SU-DHL-6 (cell line): ENCODE measurements around the gene PDK4.

Experiments
- H2AFZ ChIP-seq: fragments of 200-600 bp; sonication (generic); 2 replicates; pipeline ENCODE4 v1.6.1; 2014; ENCODE audit warnings: low read depth, mild to moderate bottlenecking, moderate library complexity, mixed read lengths, antibody characterized with exemption, low read length; ENCODE audit not compliant: severe bottlenecking
- H3F3A ChIP-seq: fragments of 200-600 bp; shearing (Covaris generic); 2 replicates; pipeline ENCODE4 v1.6.0; 2016; ENCODE audit warnings: antibody characterized with exemption, mild to moderate bottlenecking; ENCODE audit not compliant: insufficient read depth
- H3K27ac ChIP-seq: fragments of 200-600 bp; sonication (generic); 2 replicates; pipeline ENCODE4 v1.5.1; 2016; ENCODE audit warnings: low read depth, mild to moderate bottlenecking, low read length, moderate library complexity, mixed read lengths
- H3K27me3 ChIP-seq: fragments of 200-600 bp; sonication (generic), shearing (Covaris generic); 2 replicates; pipeline ENCODE4 v1.6.0; 2014; ENCODE audit warnings: mild to moderate bottlenecking, low read length
- H3K36me3 ChIP-seq: fragments of 200-600 bp; sonication (generic); 2 replicates; pipeline ENCODE4 v1.6.1; 2014; ENCODE audit warnings: mild to moderate bottlenecking, low read length, mixed read lengths
- H3K4me2 ChIP-seq: fragments of 300-600, 200-600 bp; shearing (Covaris generic), sonication (generic); 2 replicates; pipeline ENCODE4 v1.6.0; 2014; ENCODE audit warnings: low read length, low read depth, mild to moderate bottlenecking; ENCODE audit not compliant: poor library complexity, severe bottlenecking
- H3K4me3 ChIP-seq: fragments of 200-600 bp; sonication (generic); 2 replicates; pipeline ENCODE4 v1.5.1; 2014; ENCODE audit warnings: antibody characterized with exemption, low read length, mild to moderate bottlenecking, mixed read lengths; ENCODE audit not compliant: insufficient read depth, poor library complexity, severe bottlenecking
- H3K79me2 ChIP-seq: fragments of 200-600 bp; sonication (generic); 2 replicates; pipeline ENCODE4 v1.6.1; 2014; ENCODE audit warnings: mild to moderate bottlenecking, low read length, moderate library complexity; ENCODE audit not compliant: insufficient read depth
- H3K9ac ChIP-seq: fragments of 200-600 bp; sonication (generic); 2 replicates; pipeline ENCODE4 v1.7.0; 2014; ENCODE audit warnings: mild to moderate bottlenecking, low read length
- H3K9me2 ChIP-seq: fragments of 200-600 bp; sonication (generic); replicated peaks from 2 replicates; pipeline ENCODE4 v1.6.1; 2014; ENCODE audit warnings: low read length; ENCODE audit not compliant: insufficient read depth
- H3K9me3 ChIP-seq: fragments of 200-600 bp; sonication (generic); 2 replicates; pipeline ENCODE4 v1.6.1; 2014; ENCODE audit warnings: low read length, mixed read lengths; ENCODE audit not compliant: insufficient read depth
- H4K20me1 ChIP-seq: fragments of 200-600 bp; sonication (generic); 2 replicates; pipeline ENCODE4 v1.6.1; 2014; ENCODE audit warnings: low read depth, mild to moderate bottlenecking, antibody characterized with exemption, low read length, moderate library complexity, mixed read lengths
- EZH2phosphoT487 ChIP-seq: fragments of 200-600 bp; sonication (generic), shearing (Covaris generic); conservative IDR thresholded peaks from 2 replicates; pipeline ENCODE4 v1.6.1; 2018; ENCODE audit warnings: mild to moderate bottlenecking, antibody characterized with exemption, low read length, moderate library complexity, mixed read lengths
- TF ChIP-seq, protein P1 (sequence below): fragments of 200-600 bp; sonication (generic); IDR thresholded peaks from one replicate; pipeline ENCODE4 v1.5.1; 2017; ENCODE audit warnings: antibody characterized with exemption, mild to moderate bottlenecking, low read length, moderate library complexity; ENCODE audit not compliant: insufficient read depth, poor library complexity, severe bottlenecking

The PDK4 gene

GRCh38 chr7:95602421-95602820 lies 6.1 kb upstream of the PDK4 start:
- Histone ChIP-seq H4K20me1 (no peaks in the 10 kb centered on the region), H3K9me3 (no peaks in the 10 kb centered on the region), H3K27ac (no peak overlapping the region), H3K9me2 (0 out of 2 replicates have a peak, but pooled peaks cover 5% of the 10 kb centered on the region), H3K4me3 (no peak overlapping the region), H2AFZ (no peak overlapping the region), H3K27me3 (no peaks in the 10 kb centered on the region), H3K79me2 (no peaks in the 10 kb centered on the region), H3K9ac (no peak overlapping the region), H3K36me3 (no peaks in the 10 kb centered on the region), H3F3A (no peaks in the 10 kb centered on the region), H3K4me2 (no peak overlapping the region)
- TF ChIP-seq EZH2phosphoT487, result no peak
- TF ChIP-seq, protein P1, sequence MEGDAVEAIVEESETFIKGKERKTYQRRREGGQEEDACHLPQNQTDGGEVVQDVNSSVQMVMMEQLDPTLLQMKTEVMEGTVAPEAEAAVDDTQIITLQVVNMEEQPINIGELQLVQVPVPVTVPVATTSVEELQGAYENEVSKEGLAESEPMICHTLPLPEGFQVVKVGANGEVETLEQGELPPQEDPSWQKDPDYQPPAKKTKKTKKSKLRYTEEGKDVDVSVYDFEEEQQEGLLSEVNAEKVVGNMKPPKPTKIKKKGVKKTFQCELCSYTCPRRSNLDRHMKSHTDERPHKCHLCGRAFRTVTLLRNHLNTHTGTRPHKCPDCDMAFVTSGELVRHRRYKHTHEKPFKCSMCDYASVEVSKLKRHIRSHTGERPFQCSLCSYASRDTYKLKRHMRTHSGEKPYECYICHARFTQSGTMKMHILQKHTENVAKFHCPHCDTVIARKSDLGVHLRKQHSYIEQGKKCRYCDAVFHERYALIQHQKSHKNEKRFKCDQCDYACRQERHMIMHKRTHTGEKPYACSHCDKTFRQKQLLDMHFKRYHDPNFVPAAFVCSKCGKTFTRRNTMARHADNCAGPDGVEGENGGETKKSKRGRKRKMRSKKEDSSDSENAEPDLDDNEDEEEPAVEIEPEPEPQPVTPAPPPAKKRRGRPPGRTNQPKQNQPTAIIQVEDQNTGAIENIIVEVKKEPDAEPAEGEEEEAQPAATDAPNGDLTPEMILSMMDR, result no peak

DNA sequence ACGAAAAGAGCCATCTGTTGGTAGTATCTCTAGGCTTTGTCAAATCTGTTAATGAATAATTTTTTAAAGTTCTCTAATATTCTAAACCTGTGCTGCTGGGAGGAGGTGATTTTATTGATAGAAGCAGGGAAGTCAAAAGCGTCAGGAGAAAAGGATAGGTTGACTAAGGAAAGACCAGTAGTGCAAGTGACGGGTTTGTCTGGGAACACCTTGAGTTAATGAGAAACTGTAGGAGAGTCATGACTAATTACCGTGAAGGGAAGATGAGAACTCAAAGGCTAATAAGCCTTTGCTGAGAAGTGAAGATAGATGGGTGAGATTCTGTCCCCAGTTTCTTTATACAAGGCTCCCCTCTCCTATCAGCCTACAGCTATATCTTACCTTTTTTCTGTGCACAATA lies 5.0 kb upstream of the PDK4 start:
- TF ChIP-seq, protein P1, result no peak
- TF ChIP-seq EZH2phosphoT487, result no peak
- Histone ChIP-seq H4K20me1 (no peaks in the 10 kb centered on the region), H3K27me3 (no peaks in the 10 kb centered on the region), H3K36me3 (no peaks in the 10 kb centered on the region), H3K9ac (no peak overlapping the region), H3K9me2 (0 out of 2 replicates have a peak, but pooled peaks cover 5% of the 10 kb centered on the region), H3K4me2 (no peak overlapping the region), H3K9me3 (no peaks in the 10 kb centered on the region), H2AFZ (no peak overlapping the region), H3K27ac (no peak overlapping the region), H3K4me3 (no peak overlapping the region), H3F3A (no peaks in the 10 kb centered on the region), H3K79me2 (no peaks in the 10 kb centered on the region)

DNA sequence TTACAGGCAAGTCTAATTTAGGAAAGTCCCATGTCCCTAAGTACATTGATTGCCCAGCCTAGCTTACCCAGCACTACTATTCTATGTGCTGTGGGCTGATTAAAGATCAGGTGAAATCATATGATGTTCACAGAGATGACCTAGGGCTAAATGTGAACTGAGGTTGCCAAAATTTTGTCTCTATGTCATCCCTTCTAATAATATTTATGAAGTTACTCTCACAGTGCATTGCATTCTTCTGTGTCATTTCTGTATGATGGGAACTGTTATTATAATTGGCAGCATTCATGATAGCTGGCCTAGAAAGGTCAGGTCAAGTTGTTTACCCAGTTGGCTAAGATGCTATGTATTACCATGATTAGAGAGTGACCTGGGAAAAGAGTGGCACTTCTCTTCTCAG lies 2.8 kb upstream of the PDK4 start:
- Histone ChIP-seq H3K4me3 (no peak overlapping the region), H3K9ac (no peak overlapping the region), H3K27me3 (no peaks in the 10 kb centered on the region), H2AFZ (no peak overlapping the region), H3K9me3 (no peaks in the 10 kb centered on the region), H3F3A (no peaks in the 10 kb centered on the region), H3K79me2 (no peaks in the 10 kb centered on the region), H3K9me2 (0 out of 2 replicates have a peak, but pooled peaks cover 5% of the 10 kb centered on the region), H3K27ac (no peak overlapping the region), H3K4me2 (no peak overlapping the region), H4K20me1 (no peaks in the 10 kb centered on the region), H3K36me3 (no peaks in the 10 kb centered on the region)
- TF ChIP-seq EZH2phosphoT487, result no peak
- TF ChIP-seq, protein P1, result no peak
